Activated CD4-positive, alpha-beta T cell treated with anti-CD3 and anti-CD28 coated beads, Interleukin-2, amount 50 U/mL, for 24 hours (primary cell): ENCODE data around the gene LAMA1.

Experiments
- DNase-seq, 2 donors: peaks; one replicate each; pipeline ENCODE4 v3.0.0-alpha.2; 2020; ENCODE audit warnings: low read depth in 1 of 2, low spot score in 1 of 2

The LAMA1 gene

GRCh38 chr18:7116001-7116730 is 1.4 kb downstream of the LAMA1 start:
- DNase-seq = no peak

- no peak for DNase-seq
Measured at GRCh38 chr18:7112936-7113335, 4.7 kb downstream of the LAMA1 start.

- no peak for DNase-seq
Measured at GRCh38 chr18:7111134-7111533, 6.5 kb downstream of the LAMA1 start.

GRCh38 chr18:7105943-7106342 is 11.7 kb downstream of the LAMA1 start:
- DNase-seq = no peak

GRCh38 chr18:7105268-7105667 is 12.3 kb downstream of the LAMA1 start:
- DNase-seq = no peak

- DNase-seq = no peak
Measured at GRCh38 chr18:7104649-7105048, 12.9 kb downstream of the LAMA1 start.

GRCh38 chr18:7102131-7102530 is 15.5 kb downstream of the LAMA1 start:
- DNase-seq = no peak

- DNase-seq = no peak
Measured at GRCh38 chr18:7096838-7097237, 20.8 kb downstream of the LAMA1 start.

- DNase-seq = no peak
Measured at GRCh38 chr18:7094427-7094826, 23.2 kb downstream of the LAMA1 start.

- DNase-seq = no peak
Measured at GRCh38 chr18:7090771-7091170, 26.8 kb downstream of the LAMA1 start.

GRCh38 chr18:7089369-7089768 is 28.2 kb downstream of the LAMA1 start:
- DNase-seq = no peak

- DNase-seq = no peak
Measured at GRCh38 chr18:7084080-7085065, 33.2 kb downstream of the LAMA1 start.

GRCh38 chr18:7082671-7083070 is 34.9 kb downstream of the LAMA1 start:
- DNase-seq = no peak

- DNase-seq = no peak
Measured at GRCh38 chr18:7079231-7079630, 38.4 kb downstream of the LAMA1 start.

- no peak for DNase-seq
Measured at GRCh38 chr18:7072593-7072992, 45.0 kb downstream of the LAMA1 start.

GRCh38 chr18:7071600-7071999 is 46.0 kb downstream of the LAMA1 start:
- DNase-seq = no peak

- no peak for DNase-seq
Measured at GRCh38 chr18:7070466-7070865, 47.1 kb downstream of the LAMA1 start.

GRCh38 chr18:7068871-7069590 is 48.6 kb downstream of the LAMA1 start:
- DNase-seq = no peak

GRCh38 chr18:7066965-7067555 is 50.5 kb downstream of the LAMA1 start:
- no peak for DNase-seq

- no peak for DNase-seq
Measured at GRCh38 chr18:7065736-7066135, 51.9 kb downstream of the LAMA1 start.

- no peak for DNase-seq
Measured at GRCh38 chr18:7064346-7064745, 53.3 kb downstream of the LAMA1 start.
